Subcutaneous abdominal adipose tissue (tissue), 5 donors: ENCODE data around the gene SAMD10.

Experiments
- H3K27ac ChIP-seq: one replicate; pipeline ENCODE4 v1.7.0; 2013; ENCODE audit warnings: low read depth, mild to moderate bottlenecking, inconsistent platforms, low read length, moderate library complexity
- H3K27me3 ChIP-seq, 5 donors: one replicate each; pipeline ENCODE4 v1.7.0; 2013; ENCODE audit warnings: low read length in 5 of 5, inconsistent platforms in 1 of 5; ENCODE audit not compliant: control insufficient read depth in 5 of 5, insufficient read depth in 4 of 5
- H3K36me3 ChIP-seq, 5 donors: one replicate each; pipeline ENCODE4 v1.7.0; 2013; ENCODE audit warnings: low read length in 5 of 5; ENCODE audit not compliant: control insufficient read depth in 5 of 5, insufficient read depth in 5 of 5
- H3K4me1 ChIP-seq, 5 donors: one replicate each; pipeline ENCODE4 v1.7.0; 2013; ENCODE audit warnings: low read length in 5 of 5, mild to moderate bottlenecking in 3 of 5, moderate library complexity in 1 of 5; ENCODE audit not compliant: control insufficient read depth in 5 of 5, insufficient read depth in 5 of 5
- H3K4me3 ChIP-seq, 5 donors: one replicate each; pipeline ENCODE4 v1.7.0; 2013; ENCODE audit warnings: low read length in 5 of 5, low read depth in 1 of 5
- H3K9ac ChIP-seq, 5 donors: one replicate each; pipeline ENCODE4 v1.7.0; 2013; ENCODE audit warnings: low read length in 5 of 5, mild to moderate bottlenecking in 4 of 5, moderate library complexity in 3 of 5
- H3K9me3 ChIP-seq, 5 donors: one replicate each; pipeline ENCODE4 v1.7.0; 2013; ENCODE audit warnings: low read length in 5 of 5; ENCODE audit not compliant: control insufficient read depth in 5 of 5
- donor health status: healthy.
- donor health status: healthy.
- donor health status: healthy.
- donor health status: healthy.
- donor health status: healthy.

Gene SAMD10

DNA sequence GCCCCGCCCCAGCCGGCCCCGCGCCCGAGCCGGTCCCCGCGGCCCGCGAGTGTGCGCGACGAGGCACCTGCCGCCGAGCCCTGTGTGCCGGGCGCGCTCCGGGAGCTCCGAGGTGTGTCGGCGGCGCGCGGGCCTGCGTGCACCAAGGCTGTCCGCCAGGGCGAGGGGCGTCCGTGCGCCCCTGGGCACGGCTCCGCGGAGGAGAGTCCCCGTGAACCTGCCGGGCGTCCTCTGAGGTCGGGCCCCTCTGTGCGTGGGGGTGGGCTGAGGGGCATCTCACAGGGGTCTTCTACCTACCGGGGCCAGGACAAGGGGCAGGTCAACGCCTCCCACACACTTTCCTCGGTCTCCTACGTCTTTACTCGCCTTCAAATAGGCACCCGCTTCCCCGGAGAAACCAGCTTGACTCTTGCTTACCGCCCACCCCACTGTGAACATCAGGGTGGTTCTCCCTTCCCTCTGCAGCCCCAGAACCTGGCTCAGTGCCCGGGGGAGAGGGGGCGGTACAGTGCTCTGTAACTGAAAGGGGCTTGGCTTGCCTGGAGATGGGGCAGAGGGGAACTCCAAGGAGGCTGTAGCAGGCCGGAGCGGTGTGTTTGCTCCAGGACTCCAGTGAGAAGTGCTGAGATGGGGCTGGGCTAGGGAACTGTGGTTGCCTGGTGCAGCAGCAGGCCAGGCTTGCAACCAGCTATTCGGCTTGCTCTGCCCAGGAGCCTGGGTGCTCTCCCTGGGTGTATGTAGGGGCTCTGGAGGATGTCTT lies at the start of gene SAMD10:
TSS of gene SAMD10 (minus strand) at position 86 of the 760 bp plus-strand sequence. CDS start 175 bp downstream, outside the sequence.
- H3K36me3 ChIP-seq = peaks cover 4 to 21% (median 12%) of the 10 kb centered on the region in 5 donors
- H3K4me3 ChIP-seq = peak within 1 kb of the TSS; percentile 62 to 95 (median 82)
- H3K9ac ChIP-seq = peak within 1 kb of the TSS in 4 of 5 donors; percentile 27 to 80 (median 50)
- no peaks in the 10 kb centered on the region for H3K9me3 ChIP-seq
- H3K27ac ChIP-seq = peak within 1 kb of the TSS; percentile 16
- peaks cover 0 to 3% (median 0%) of the 10 kb centered on the region in 5 donors for H3K27me3 ChIP-seq
- peaks cover 9 to 41% (median 37%) of the 10 kb centered on the region in 5 donors for H3K4me1 ChIP-seq

GRCh38 chr20:64027981-64028685 lies 48.7 kb upstream of the SAMD10 start:
- no peak overlapping the region for H3K27ac ChIP-seq
- H3K4me3 ChIP-seq = no peak overlapping the region

GRCh38 chr20:64025826-64026412 lies 46.5 kb upstream of the SAMD10 start:
- Histone ChIP-seq H3K27ac (no peak overlapping the region), H3K36me3 (peaks cover 0 to 100% (median 97%) of the 10 kb centered on the region in 5 donors)

More at GRCh38 chr20:64027981-64028685, 48.7 kb upstream of the SAMD10 start:
- H3K27me3 ChIP-seq = no peaks in the 10 kb centered on the region
- no peaks in the 10 kb centered on the region for H3K9me3 ChIP-seq
- H3K9ac ChIP-seq = no peak overlapping the region
- peaks cover 0 to 98% (median 95%) of the 10 kb centered on the region in 5 donors for H3K36me3 ChIP-seq
- no peaks in the 10 kb centered on the region for H3K4me1 ChIP-seq

DNA sequence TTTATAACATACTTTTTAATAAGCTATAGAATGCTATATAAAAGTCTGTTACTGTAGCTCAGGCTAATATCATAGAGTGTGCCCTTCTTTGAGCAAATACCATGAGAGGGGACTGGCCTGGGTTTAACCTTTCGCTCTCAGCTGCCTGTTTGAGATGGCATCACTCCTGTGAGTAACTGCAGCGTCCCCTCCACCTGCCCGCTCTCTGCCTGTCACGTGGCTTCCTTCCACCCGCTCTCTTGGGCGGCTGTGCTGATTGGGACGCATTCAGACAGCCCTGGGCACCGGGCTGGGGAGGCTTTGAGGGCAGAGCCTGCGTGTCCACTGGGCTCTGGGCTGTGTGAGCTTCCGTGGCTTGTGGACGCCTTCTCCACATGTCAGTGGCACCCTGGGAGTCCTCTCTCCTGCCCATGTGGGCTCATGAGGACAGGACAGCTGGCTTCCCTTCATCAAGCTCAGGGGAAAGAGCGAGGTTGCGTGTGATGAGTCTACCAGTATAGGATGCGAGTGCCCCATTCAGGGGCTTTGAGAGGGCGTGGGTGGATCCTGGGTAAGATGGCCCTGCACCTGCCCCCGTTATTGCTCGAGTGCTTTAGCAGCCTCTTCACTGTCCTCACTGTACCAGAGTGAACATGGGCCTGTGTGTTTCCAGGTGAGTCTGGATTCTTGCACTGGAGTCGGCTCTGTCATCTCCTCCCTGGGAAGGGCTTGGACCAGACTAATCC lies 45.8 kb upstream of the SAMD10 start:
- H3K9ac ChIP-seq = no peak overlapping the region

More at GRCh38 chr20:64025826-64026412, 46.5 kb upstream of the SAMD10 start:
- no peaks in the 10 kb centered on the region for H3K9me3 ChIP-seq
- H3K27me3 ChIP-seq = no peaks in the 10 kb centered on the region
- H3K4me3 ChIP-seq = no peak overlapping the region
- no peaks in the 10 kb centered on the region for H3K4me1 ChIP-seq
- H3K9ac ChIP-seq = no peak overlapping the region

DNA sequence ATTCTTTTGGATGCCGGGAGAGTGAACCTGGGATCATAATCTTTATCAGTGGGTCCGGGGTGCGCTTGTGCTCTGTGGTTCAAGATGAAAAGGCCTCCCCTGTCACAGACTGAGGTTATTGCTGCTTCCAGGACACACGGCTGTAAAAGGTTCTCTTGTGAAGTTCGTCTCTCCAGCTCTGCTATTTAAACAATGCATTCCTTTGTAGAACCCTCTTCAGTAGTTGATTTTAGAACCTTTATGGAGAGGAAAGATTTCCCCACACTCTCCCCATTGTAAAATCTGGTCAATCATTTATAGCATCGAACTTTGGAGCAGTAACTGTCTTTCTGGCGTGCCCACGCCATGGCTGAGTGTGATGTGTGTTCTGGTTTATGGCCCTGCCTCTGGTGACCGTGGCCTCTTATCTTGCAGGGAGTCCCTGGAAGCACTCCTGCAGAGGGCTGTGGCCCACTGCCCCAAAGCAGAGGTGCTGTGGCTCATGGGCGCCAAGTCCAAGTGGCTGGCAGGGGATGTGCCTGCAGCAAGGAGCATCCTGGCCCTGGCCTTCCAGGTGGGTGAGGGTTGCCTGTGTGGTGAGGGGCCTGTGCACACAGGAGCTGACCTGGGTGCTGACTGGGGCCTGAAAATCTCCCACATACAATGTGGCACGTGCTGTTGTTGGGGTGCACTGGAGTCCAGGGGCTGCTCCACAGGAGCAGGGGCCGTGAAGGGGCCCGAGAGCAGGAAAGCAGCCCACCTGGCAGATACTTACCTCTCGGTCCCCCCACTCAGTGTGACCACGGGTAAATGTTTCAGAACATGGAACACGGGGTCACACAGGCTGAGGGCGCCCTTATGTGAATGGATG lies 44.9 kb upstream of the SAMD10 start:
- H3K36me3 ChIP-seq = peaks cover 0 to 97% (median 91%) of the 10 kb centered on the region in 5 donors
- H3K9me3 ChIP-seq = no peaks in the 10 kb centered on the region
- H3K4me1 ChIP-seq = no peaks in the 10 kb centered on the region
- no peaks in the 10 kb centered on the region for H3K27me3 ChIP-seq
- no peak overlapping the region for H3K4me3 ChIP-seq
- H3K27ac ChIP-seq = no peak overlapping the region
- H3K9ac ChIP-seq = no peak overlapping the region

More for the DNA sequence above, 45.8 kb upstream of the SAMD10 start:
- no peak overlapping the region for H3K4me3 ChIP-seq
- H3K36me3 ChIP-seq = peaks cover 0 to 98% (median 93%) of the 10 kb centered on the region in 5 donors
- H3K9me3 ChIP-seq = no peaks in the 10 kb centered on the region
- no peaks in the 10 kb centered on the region for H3K4me1 ChIP-seq
- H3K27me3 ChIP-seq = no peaks in the 10 kb centered on the region
- H3K27ac ChIP-seq = no peak overlapping the region

DNA sequence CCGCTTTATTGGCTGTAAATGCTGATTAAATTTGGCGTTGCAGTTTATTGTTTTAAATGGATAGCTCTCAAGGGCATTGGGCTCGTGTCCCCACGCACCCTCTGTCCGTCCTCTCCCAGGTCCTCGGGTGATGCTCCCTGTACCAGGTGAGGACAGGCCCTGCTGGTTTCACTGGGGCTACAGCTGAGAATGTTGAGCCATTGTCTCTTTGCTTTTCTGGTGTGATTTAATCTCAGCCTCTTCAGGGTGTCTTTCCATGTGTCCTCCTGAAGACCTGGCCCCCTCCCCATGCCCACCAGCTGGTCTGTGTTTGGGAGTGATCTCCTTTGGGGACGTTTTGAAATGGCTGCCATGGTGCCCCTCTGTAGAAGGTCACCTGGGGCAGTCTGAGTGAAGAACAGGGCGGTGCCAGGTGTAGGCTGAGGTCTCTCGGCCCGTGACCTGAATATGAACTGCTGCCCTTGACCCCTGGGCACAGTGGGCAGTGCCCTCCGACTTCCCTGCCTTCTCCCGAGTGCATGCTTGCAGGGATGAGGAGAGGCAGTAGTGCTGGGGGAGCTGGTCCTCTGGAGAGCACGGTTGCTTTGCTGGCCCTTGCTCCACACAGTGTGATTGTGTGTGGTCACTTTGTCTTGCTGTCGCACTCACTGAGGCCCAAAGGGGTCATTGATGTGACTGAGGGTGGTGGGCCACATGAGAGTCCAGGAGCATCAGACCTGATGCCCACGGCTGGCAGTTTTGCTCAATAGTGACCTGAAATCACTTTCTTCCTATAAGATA lies 44.1 kb upstream of the SAMD10 start:
- Histone ChIP-seq H3K9ac (no peak overlapping the region), H3K27me3 (no peaks in the 10 kb centered on the region), H3K4me3 (no peak overlapping the region), H3K4me1 (no peaks in the 10 kb centered on the region), H3K9me3 (no peaks in the 10 kb centered on the region), H3K36me3 (peaks cover 2 to 97% (median 92%) of the 10 kb centered on the region in 5 donors), H3K27ac (no peak overlapping the region)

- Histone ChIP-seq H3K27me3 (no peaks in the 10 kb centered on the region), H3K4me3 (no peak overlapping the region), H3K9ac (no peak overlapping the region), H3K36me3 (peaks cover 2 to 97% (median 91%) of the 10 kb centered on the region in 5 donors), H3K4me1 (no peaks in the 10 kb centered on the region), H3K27ac (no peak overlapping the region), H3K9me3 (no peaks in the 10 kb centered on the region)
Observed at GRCh38 chr20:64022671-64023360, 43.4 kb upstream of the SAMD10 start.

- no peak overlapping the region for H3K27ac ChIP-seq
- H3K9ac ChIP-seq = no peak overlapping the region
- no peaks in the 10 kb centered on the region for H3K27me3 ChIP-seq
- no peaks in the 10 kb centered on the region for H3K4me1 ChIP-seq
- H3K36me3 ChIP-seq = peaks cover 2 to 97% (median 85%) of the 10 kb centered on the region in 5 donors
- H3K4me3 ChIP-seq = no peak overlapping the region
- no peaks in the 10 kb centered on the region for H3K9me3 ChIP-seq
Observed at GRCh38 chr20:64021124-64021975, 41.9 kb upstream of the SAMD10 start.
